ENCODE measurements around the gene TSR1.

- TF ChIP-seq CTCF (IDR thresholded peaks at IDR 0.05): no peak
- no peak for TF ChIP-seq POLR2A (IDR thresholded peaks at IDR 0.05)
Measured at GRCh38 chr17:2377659-2378058, 41.4 kb upstream of the TSR1 start.

Data from lower leg skin (tissue), 3 donors.